H9 (cell line): Measurements from ENCODE around the gene KCNH1. TPM values are rescaled to one million over a fixed set of nuclear protein-coding genes. Genes with fewer than 3 reads are reported as not detected.

Experiments used
- DNase-seq: peaks from one replicate; pipeline ENCODE4 v3.0.0-alpha.2; 2017
- H2AFZ ChIP-seq: one replicate; pipeline ENCODE4 v1.6.1; 2013; ENCODE audit warnings: mild to moderate bottlenecking, low read length, control low read depth, moderate library complexity
- H2AK5ac ChIP-seq: 2 replicates; pipeline ENCODE4 v1.6.1; 2013; ENCODE audit warnings: low read length, control low read depth, mixed read lengths; ENCODE audit not compliant: insufficient read length
- H2BK120ac ChIP-seq: one replicate; pipeline ENCODE4 v1.6.1; 2013; ENCODE audit warnings: low read depth, mild to moderate bottlenecking, low read length, control low read depth, inconsistent platforms; ENCODE audit not compliant: poor library complexity, severe bottlenecking
- H2BK12ac ChIP-seq: 2 replicates; pipeline ENCODE4 v1.6.1; 2013; ENCODE audit warnings: low read length, control low read depth, mixed read lengths, low read depth; ENCODE audit not compliant: insufficient read length
- H2BK15ac ChIP-seq: 2 replicates; pipeline ENCODE4 v1.6.1; 2013; ENCODE audit warnings: low read depth, low read length, control low read depth
- H2BK20ac ChIP-seq: one replicate; pipeline ENCODE4 v1.6.1; 2013; ENCODE audit warnings: low read depth, mild to moderate bottlenecking, low read length, control low read depth, inconsistent platforms; ENCODE audit not compliant: poor library complexity, severe bottlenecking
- H2BK5ac ChIP-seq: 2 replicates; pipeline ENCODE4 v1.6.1; 2013; ENCODE audit warnings: low read length, control low read depth, mixed read lengths; ENCODE audit not compliant: insufficient read length
- H3K14ac ChIP-seq: 2 replicates; pipeline ENCODE4 v1.6.1; 2013; ENCODE audit warnings: low read length, control low read depth; ENCODE audit not compliant: insufficient read depth
- H3K18ac ChIP-seq: 2 replicates; pipeline ENCODE4 v1.6.1; 2013; ENCODE audit warnings: low read depth, mild to moderate bottlenecking, mixed read lengths, low read length, control low read depth; ENCODE audit not compliant: insufficient read length
- H3K23ac ChIP-seq: 2 replicates; pipeline ENCODE4 v1.6.1; 2013; ENCODE audit warnings: low read length, control low read depth, mixed read lengths, low read depth; ENCODE audit not compliant: insufficient read length
- H3K23me2 ChIP-seq: 2 replicates; pipeline ENCODE4 v1.6.1; 2013; ENCODE audit warnings: low read depth, mild to moderate bottlenecking, mixed read lengths, low read length, control low read depth; ENCODE audit not compliant: insufficient read length, poor library complexity, severe bottlenecking
- H3K27ac ChIP-seq: 2 replicates; pipeline ENCODE4 v1.5.1; 2013; ENCODE audit warnings: low read length, control low read depth, mixed read lengths, low read depth; ENCODE audit not compliant: insufficient read length
- H3K27me3 ChIP-seq: 2 replicates; pipeline ENCODE4 v1.6.1; 2013; ENCODE audit warnings: low read length, control low read depth, inconsistent platforms; ENCODE audit not compliant: insufficient read depth
- H3K4ac ChIP-seq: 2 replicates; pipeline ENCODE4 v1.6.1; 2013; ENCODE audit warnings: low read depth, mild to moderate bottlenecking, control low read depth, inconsistent platforms, low read length, moderate library complexity
- H3K4me1 ChIP-seq: 2 replicates; pipeline ENCODE4 v1.6.1; 2013; ENCODE audit warnings: low read length, control low read depth, inconsistent platforms; ENCODE audit not compliant: insufficient read depth
- H3K4me2 ChIP-seq: 2 replicates; pipeline ENCODE4 v1.6.1; 2013; ENCODE audit warnings: low read length, control low read depth, mixed read lengths; ENCODE audit not compliant: insufficient read length, insufficient read depth
- H3K56ac ChIP-seq: 2 replicates; pipeline ENCODE4 v1.6.1; 2013; ENCODE audit warnings: low read depth, mild to moderate bottlenecking, mixed read lengths, low read length, control low read depth; ENCODE audit not compliant: insufficient read length
- H3K79me1 ChIP-seq: 2 replicates; pipeline ENCODE4 v1.6.1; 2013; ENCODE audit warnings: low read depth, mild to moderate bottlenecking, moderate library complexity, low read length, control low read depth, inconsistent platforms; ENCODE audit not compliant: insufficient read depth, poor library complexity, severe bottlenecking
- H3K79me2 ChIP-seq: 2 replicates; pipeline ENCODE4 v1.6.1; 2013; ENCODE audit warnings: low read length, control low read depth, inconsistent platforms; ENCODE audit not compliant: insufficient read depth
- H3K9ac ChIP-seq: 2 replicates; pipeline ENCODE4 v1.6.1; 2013; ENCODE audit warnings: low read length, control low read depth, mixed read lengths; ENCODE audit not compliant: insufficient read length; ENCODE audit errors: extremely low read depth
- H3K9me3 ChIP-seq: one replicate; pipeline ENCODE4 v1.6.1; 2013; ENCODE audit warnings: low read depth, low read length, inconsistent platforms; ENCODE audit not compliant: control insufficient read depth
- H3T11ph ChIP-seq: one replicate; pipeline ENCODE4 v1.6.1; 2013; ENCODE audit warnings: mild to moderate bottlenecking, low read length, control low read depth, inconsistent platforms
- H4K20me1 ChIP-seq: one replicate; pipeline ENCODE4 v1.6.1; 2013; ENCODE audit not compliant: control insufficient read depth, insufficient read length, insufficient read depth
- H4K5ac ChIP-seq: 2 replicates; pipeline ENCODE4 v1.6.1; 2013; ENCODE audit warnings: low read depth, mild to moderate bottlenecking, mixed read lengths, low read length, control low read depth; ENCODE audit not compliant: insufficient read length
- H4K8ac ChIP-seq: replicated peaks from 2 replicates; pipeline ENCODE4 v1.6.1; 2013; ENCODE audit warnings: low read length, control low read depth, mixed read lengths, low read depth; ENCODE audit not compliant: insufficient read length
- H4K91ac ChIP-seq: 2 replicates; pipeline ENCODE4 v1.6.1; 2013; ENCODE audit warnings: low read depth, mild to moderate bottlenecking, moderate library complexity, mixed read lengths, low read length, control low read depth; ENCODE audit not compliant: insufficient read length
- H3K27ac Mint-ChIP-seq, 3 experiments: 2 replicates in 2 of 3; 3 replicates in 1 of 3; pipeline ENCODE4 v1.8.0; 2020 to 2021; ENCODE audit warnings: mixed read lengths in 3 of 3, mild to moderate bottlenecking in 1 of 3, moderate library complexity in 1 of 3
- H3K27me3 Mint-ChIP-seq: 2 replicates; pipeline ENCODE4 v1.8.0; 2021; ENCODE audit warnings: low read depth, mild to moderate bottlenecking, moderate library complexity, mixed read lengths
- H3K36me3 Mint-ChIP-seq, 3 experiments: 2 replicates in 2 of 3; 3 replicates in 1 of 3; pipeline ENCODE4 v1.8.0; 2020 to 2021; ENCODE audit warnings: low read depth in 3 of 3, mixed read lengths in 3 of 3; ENCODE audit not compliant: insufficient read depth in 1 of 3
- H3K4me1 Mint-ChIP-seq, 2 experiments: 2 replicates each; pipeline ENCODE4 v1.8.0; 2020; ENCODE audit warnings: mixed read lengths in 2 of 2
- H3K4me3 Mint-ChIP-seq, 2 experiments: 2 replicates in 1 of 2; 3 replicates in 1 of 2; pipeline ENCODE4 v1.8.0; 2020 to 2021; ENCODE audit warnings: mild to moderate bottlenecking in 2 of 2, mixed read lengths in 2 of 2, moderate library complexity in 1 of 2
- H3K9me3 Mint-ChIP-seq, 2 experiments: 2 replicates in 1 of 2; 3 replicates in 1 of 2; pipeline ENCODE4 v1.8.0; 2020; ENCODE audit warnings: mild to moderate bottlenecking in 2 of 2, mixed read lengths in 2 of 2, moderate library complexity in 1 of 2
- CTCF ChIP-seq: fragments of 200-600 bp; sonication (generic); conservative IDR thresholded peaks from 3 replicates; pipeline ENCODE4 v1.8.0; 2021; ENCODE audit warnings: antibody characterized with exemption, mild to moderate bottlenecking
- WGBS: extraction: QIAGEN DNeasy Blood & Tissue Kit; methylation state at CpG from one replicate; pipeline ENCODE4 v1.1.7; 2013; ENCODE audit warnings: missing lambda C conversion rate, low lambda C conversion rate, mixed read lengths; ENCODE audit not compliant: insufficient read length; ENCODE audit errors: extremely low coverage; 5-methylcytosine and 5-hydroxymethylcytosine counted together
- total RNA-seq: library from RNA; stranded (reverse); gene quantifications from 2 replicates; pipeline ENCODE4 v1.2.1, GENCODE V29; 2021

The KCNH1 gene
- total RNA-seq, 1 experiment from 2014 or later: 0.11 TPM

GRCh38 chr1:210698661-210699060, 435.3 kb downstream of the KCNH1 start:
- H3K27ac Mint-ChIP-seq: no peak overlapping the region; a peak in 1 of 7 replicates
- no peak overlapping the region for H2BK120ac ChIP-seq
- no peak overlapping the region for H2BK5ac ChIP-seq
- H4K8ac ChIP-seq: no peak overlapping the region
- H3K9me3 Mint-ChIP-seq: no peaks in the 10 kb centered on the region; a peak in 1 of 5 replicates
- no CpG with 5 or more reads among the region's 5 CpGs for WGBS
- H3K4me1 Mint-ChIP-seq: peaks cover 10 to 12% of the 10 kb centered on the region in 2 experiments
- no peak overlapping the region for H3K56ac ChIP-seq
- H3T11ph ChIP-seq: no peak overlapping the region
- no peak overlapping the region for H3K23ac ChIP-seq
- no peak overlapping the region for H3K4me3 Mint-ChIP-seq
- no peak overlapping the region for H3K4me2 ChIP-seq
- H4K5ac ChIP-seq: no peak overlapping the region
- no peaks in the 10 kb centered on the region for H3K4me1 ChIP-seq
- no peak overlapping the region for H3K4ac ChIP-seq
- no peaks in the 10 kb centered on the region for H3K9me3 ChIP-seq
- TF ChIP-seq CTCF: no peak
- H2BK12ac ChIP-seq: no peak overlapping the region
- no peak overlapping the region for H3K18ac ChIP-seq
- H3K9ac ChIP-seq: no peak overlapping the region
- no peaks in the 10 kb centered on the region for H3K79me1 ChIP-seq
- no peak for DNase-seq
- H3K23me2 ChIP-seq: no peaks in the 10 kb centered on the region
- H3K36me3 Mint-ChIP-seq: peaks cover 0 to 7% (median 0%) of the 10 kb centered on the region in 3 experiments; a peak in 2 of 7 replicates
- no peak overlapping the region for H4K91ac ChIP-seq
- no peak overlapping the region for H3K27ac ChIP-seq
- no peaks in the 10 kb centered on the region for H4K20me1 ChIP-seq
- no peak overlapping the region for H2AK5ac ChIP-seq
- no peaks in the 10 kb centered on the region for H3K27me3 ChIP-seq
- H3K14ac ChIP-seq: no peak overlapping the region
- H2BK15ac ChIP-seq: no peak overlapping the region
- no peaks in the 10 kb centered on the region for H3K27me3 Mint-ChIP-seq
- H3K79me2 ChIP-seq: no peaks in the 10 kb centered on the region
- no peak overlapping the region for H2AFZ ChIP-seq
- H2BK20ac ChIP-seq: no peak overlapping the region
